Measurements from ENCODE around the gene GCG. TPM values are rescaled to one million over a fixed set of nuclear protein-coding genes. Genes with fewer than 3 reads are reported as not detected.

GCG gene
- not detected for total RNA-seq

GRCh38 chr2:162152147-162152546, at the start of gene GCG:
TSS of gene GCG (minus strand) at chr2:162152247. CDS start at chr2:162149178, 3,069 bp downstream.
- Mint-ChIP-seq H3K27me3 (ENCODE audit: low read depth) (peaks cover 22% of the 10 kb centered on the region), H3K4me3 (no peak within 1 kb of the TSS)

DNA sequence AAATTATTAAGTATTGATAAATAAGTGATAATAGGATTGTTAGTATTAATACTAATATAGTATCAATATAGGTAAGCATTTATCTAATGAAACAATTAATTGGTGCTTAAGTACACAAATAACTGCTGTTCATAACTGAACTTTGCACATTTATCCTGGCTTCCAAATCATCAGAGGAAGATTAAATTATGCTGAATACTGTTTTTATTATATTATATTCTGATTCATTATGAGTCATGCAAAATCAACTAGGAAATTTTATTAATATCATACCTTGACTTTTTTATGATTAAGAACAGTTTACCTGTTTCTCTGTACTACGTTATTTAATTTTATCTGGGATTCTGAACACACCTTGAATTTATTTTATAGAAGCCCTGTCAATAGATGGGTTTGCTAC, 48.6 kb upstream of the GCG start:
- H3K36me3 Mint-ChIP-seq (ENCODE audit: insufficient read depth), result no peaks in the 10 kb centered on the region
- H3K4me1 Mint-ChIP-seq (ENCODE audit: low read depth), result no peaks in the 10 kb centered on the region
- H3K9me3 Mint-ChIP-seq, result no peaks in the 10 kb centered on the region
- DNase-seq, result no peak
- peaks cover 31% of the 10 kb centered on the region for H3K27me3 Mint-ChIP-seq (ENCODE audit: low read depth)
- no peak overlapping the region for H3K4me3 Mint-ChIP-seq
- ATAC-seq, result no peak

More at GRCh38 chr2:162152147-162152546, at the start of gene GCG:
- H3K9me3 Mint-ChIP-seq, result no peaks in the 10 kb centered on the region
- ATAC-seq, result no peak
- no peak for DNase-seq
- H3K4me1 Mint-ChIP-seq (ENCODE audit: low read depth), result peaks cover 3% of the 10 kb centered on the region
- no peaks in the 10 kb centered on the region for H3K36me3 Mint-ChIP-seq (ENCODE audit: insufficient read depth)

GRCh38 chr2:162199913-162200312, 47.9 kb upstream of the GCG start:
- Mint-ChIP-seq H3K27me3 (ENCODE audit: low read depth) (peaks cover 34% of the 10 kb centered on the region), H3K9me3 (no peaks in the 10 kb centered on the region), H3K4me1 (ENCODE audit: low read depth) (no peaks in the 10 kb centered on the region), H3K36me3 (ENCODE audit: insufficient read depth) (no peaks in the 10 kb centered on the region), H3K4me3 (no peak overlapping the region)
- ATAC-seq (no peak), DNase-seq (no peak)

DNA sequence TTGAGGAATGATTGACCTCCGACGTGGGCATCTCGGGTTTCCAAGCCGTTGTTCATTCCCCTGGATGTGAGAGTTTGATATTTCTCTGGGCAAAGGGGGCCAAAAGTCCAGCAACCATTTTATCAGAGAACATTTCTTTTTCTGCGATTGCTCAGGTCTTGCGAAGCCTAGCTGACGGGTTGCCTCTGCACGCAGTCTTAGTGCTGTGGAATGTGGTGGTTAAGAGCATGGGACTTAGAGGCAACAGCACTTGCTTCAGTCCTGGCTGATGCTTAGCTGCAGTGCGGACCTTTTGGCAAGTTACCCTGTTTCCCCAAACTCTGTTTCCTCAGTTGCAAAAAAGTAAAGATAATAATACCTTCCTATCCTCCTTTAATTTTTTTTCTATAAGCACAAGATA, 46.2 kb upstream of the GCG start:
- no peak for DNase-seq
- Mint-ChIP-seq H3K36me3 (ENCODE audit: insufficient read depth) (no peaks in the 10 kb centered on the region), H3K4me3 (no peak overlapping the region), H3K4me1 (ENCODE audit: low read depth) (no peaks in the 10 kb centered on the region), H3K9me3 (no peaks in the 10 kb centered on the region), H3K27me3 (ENCODE audit: low read depth) (peaks cover 35% of the 10 kb centered on the region)
- no peak for ATAC-seq

- Mint-ChIP-seq H3K27me3 (ENCODE audit: low read depth) (peaks cover 42% of the 10 kb centered on the region), H3K9me3 (no peaks in the 10 kb centered on the region), H3K36me3 (ENCODE audit: insufficient read depth) (no peaks in the 10 kb centered on the region), H3K4me1 (ENCODE audit: low read depth) (no peaks in the 10 kb centered on the region), H3K4me3 (no peak overlapping the region)
- ATAC-seq (no peak), DNase-seq (no peak)
Observed at GRCh38 chr2:162197069-162197825, 45.2 kb upstream of the GCG start.

DNA sequence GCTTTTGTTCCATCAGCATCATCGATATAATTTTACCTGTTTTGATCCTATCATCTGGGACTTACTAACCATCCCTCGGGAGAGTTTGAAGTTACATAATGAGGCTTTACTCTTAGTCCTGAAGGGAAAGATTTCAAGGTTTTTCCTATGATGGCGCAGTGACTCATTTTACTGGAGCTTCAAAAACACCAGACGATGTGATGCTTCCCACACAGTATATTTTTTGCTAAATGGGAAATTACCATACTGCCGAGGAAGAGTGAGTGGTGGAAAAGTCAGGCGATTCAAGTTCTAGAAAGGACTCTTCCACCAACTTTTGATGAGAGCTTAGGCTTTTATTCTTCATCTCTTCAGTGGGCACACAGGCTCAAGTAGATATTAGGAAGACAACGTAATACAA, 44.6 kb upstream of the GCG start:
- peaks cover 46% of the 10 kb centered on the region for H3K27me3 Mint-ChIP-seq (ENCODE audit: low read depth)
- H3K4me3 Mint-ChIP-seq, result no peak overlapping the region
- H3K4me1 Mint-ChIP-seq (ENCODE audit: low read depth), result no peaks in the 10 kb centered on the region
- DNase-seq (no peak), ATAC-seq (peak in 1 of 2 donors; percentile 25)
- no peaks in the 10 kb centered on the region for H3K9me3 Mint-ChIP-seq
- H3K36me3 Mint-ChIP-seq (ENCODE audit: insufficient read depth), result no peaks in the 10 kb centered on the region

DNA sequence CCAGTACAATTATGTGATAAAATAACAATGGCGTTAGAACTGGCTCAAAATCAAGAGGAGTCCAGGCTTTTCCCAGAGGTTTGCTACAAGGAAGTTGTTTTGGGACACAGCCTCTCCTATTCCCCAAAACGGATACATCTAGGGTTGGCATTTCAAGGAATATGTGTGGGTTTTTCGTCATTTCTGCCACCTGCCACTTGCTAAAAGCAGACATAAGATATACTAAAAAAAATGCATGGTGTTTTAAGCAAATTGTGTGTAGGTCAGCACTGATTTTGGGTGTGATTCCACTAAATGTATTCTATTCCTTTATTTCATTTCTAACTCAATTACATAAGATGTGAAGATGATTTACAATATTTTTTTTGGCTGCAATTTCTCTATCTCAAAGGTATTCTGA, 36.4 kb upstream of the GCG start:
- no peak for ATAC-seq
- Mint-ChIP-seq H3K27me3 (ENCODE audit: low read depth) (peaks cover 16% of the 10 kb centered on the region), H3K9me3 (no peaks in the 10 kb centered on the region), H3K4me1 (ENCODE audit: low read depth) (no peaks in the 10 kb centered on the region), H3K36me3 (ENCODE audit: insufficient read depth) (no peaks in the 10 kb centered on the region), H3K4me3 (no peak overlapping the region)
- DNase-seq, result no peak

DNA sequence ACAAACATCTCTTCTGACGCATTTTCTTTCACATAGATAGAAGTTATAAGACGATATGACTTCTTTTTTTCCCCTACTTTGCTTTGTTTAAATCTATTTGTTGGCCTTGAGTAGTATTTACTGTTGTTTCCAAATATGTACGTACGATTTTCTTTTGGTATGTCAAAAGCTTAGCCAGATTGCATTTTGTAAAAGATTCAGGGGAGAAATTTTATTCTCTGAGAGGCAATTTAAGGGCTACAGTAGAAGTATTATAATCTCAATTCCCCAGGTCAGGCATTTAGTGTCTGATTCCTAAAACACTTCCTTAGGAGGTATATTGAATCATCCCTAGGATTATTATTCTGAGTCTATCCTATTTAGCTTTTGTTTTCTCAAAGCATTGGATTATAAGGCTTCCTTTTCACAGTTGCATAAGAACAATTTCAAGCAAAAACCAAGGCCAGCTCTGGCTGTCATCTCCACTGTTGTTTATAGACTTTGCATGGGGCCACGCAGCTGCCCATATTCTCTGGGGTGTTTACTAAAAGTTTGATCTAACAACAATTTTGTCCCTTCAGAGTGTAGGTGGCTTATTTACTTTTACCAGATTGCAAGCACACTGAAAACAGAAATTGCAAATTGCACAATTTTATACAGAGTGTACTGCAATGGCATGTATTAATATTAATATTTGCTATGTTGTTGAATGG, 33.6 kb upstream of the GCG start:
- Mint-ChIP-seq H3K36me3 (ENCODE audit: insufficient read depth) (no peaks in the 10 kb centered on the region), H3K27me3 (ENCODE audit: low read depth) (peaks cover 7% of the 10 kb centered on the region), H3K4me1 (ENCODE audit: low read depth) (no peaks in the 10 kb centered on the region), H3K9me3 (no peaks in the 10 kb centered on the region), H3K4me3 (no peak overlapping the region)
- no peak for DNase-seq
- ATAC-seq, result no peak

GRCh38 chr2:162184821-162185450, 32.9 kb upstream of the GCG start:
- Mint-ChIP-seq H3K27me3 (ENCODE audit: low read depth) (peaks cover 8% of the 10 kb centered on the region), H3K36me3 (ENCODE audit: insufficient read depth) (no peaks in the 10 kb centered on the region), H3K4me1 (ENCODE audit: low read depth) (no peaks in the 10 kb centered on the region), H3K9me3 (no peaks in the 10 kb centered on the region), H3K4me3 (no peak overlapping the region)
- DNase-seq (no peak), ATAC-seq (no peak)

GRCh38 chr2:162184359-162184758, 32.3 kb upstream of the GCG start:
- Mint-ChIP-seq H3K9me3 (no peaks in the 10 kb centered on the region), H3K36me3 (ENCODE audit: insufficient read depth) (no peaks in the 10 kb centered on the region), H3K4me1 (ENCODE audit: low read depth) (no peaks in the 10 kb centered on the region), H3K4me3 (no peak overlapping the region), H3K27me3 (ENCODE audit: low read depth) (peaks cover 10% of the 10 kb centered on the region)
- ATAC-seq (no peak), DNase-seq (no peak)

- H3K4me1 Mint-ChIP-seq (ENCODE audit: low read depth), result no peaks in the 10 kb centered on the region
- no peak overlapping the region for H3K4me3 Mint-ChIP-seq
- H3K9me3 Mint-ChIP-seq, result no peaks in the 10 kb centered on the region
- no peaks in the 10 kb centered on the region for H3K36me3 Mint-ChIP-seq (ENCODE audit: insufficient read depth)
- peaks cover 14% of the 10 kb centered on the region for H3K27me3 Mint-ChIP-seq (ENCODE audit: low read depth)
- DNase-seq, result no peak
- no peak for ATAC-seq
Observed at GRCh38 chr2:162182395-162182794, 30.3 kb upstream of the GCG start.

GRCh38 chr2:162177301-162177700, 25.3 kb upstream of the GCG start:
- no peak for ATAC-seq

DNA sequence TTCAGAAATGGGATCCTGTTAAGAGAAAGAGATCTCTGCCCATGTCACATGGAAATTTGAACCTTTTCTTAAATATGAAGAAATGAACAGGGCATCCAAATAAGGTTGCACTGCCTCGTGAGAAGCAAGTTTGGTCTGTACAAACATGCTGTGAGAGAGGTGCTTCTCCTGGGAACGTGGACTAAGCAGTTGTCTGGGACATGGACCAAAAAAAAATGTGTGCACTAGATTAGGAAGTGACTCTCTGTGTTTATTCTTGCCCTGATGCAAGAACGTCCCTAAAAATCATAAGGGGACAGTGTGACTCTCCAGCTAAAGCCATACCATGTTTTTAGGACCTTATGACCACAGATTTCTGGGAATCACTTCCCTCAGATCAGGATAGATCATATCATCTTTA, 23.7 kb upstream of the GCG start:
- Mint-ChIP-seq H3K4me3 (no peak overlapping the region), H3K9me3 (no peaks in the 10 kb centered on the region), H3K36me3 (ENCODE audit: insufficient read depth) (no peaks in the 10 kb centered on the region), H3K4me1 (ENCODE audit: low read depth) (no peaks in the 10 kb centered on the region), H3K27me3 (ENCODE audit: low read depth) (peaks cover 27% of the 10 kb centered on the region)
- DNase-seq (no peak), ATAC-seq (no peak)

More at GRCh38 chr2:162177301-162177700, 25.3 kb upstream of the GCG start:
- Mint-ChIP-seq H3K36me3 (ENCODE audit: insufficient read depth) (no peaks in the 10 kb centered on the region), H3K4me1 (ENCODE audit: low read depth) (no peaks in the 10 kb centered on the region), H3K27me3 (ENCODE audit: low read depth) (peaks cover 31% of the 10 kb centered on the region), H3K9me3 (no peaks in the 10 kb centered on the region), H3K4me3 (no peak overlapping the region)
- no peak for DNase-seq

- no peak for DNase-seq
- no peak overlapping the region for H3K4me3 Mint-ChIP-seq
- no peaks in the 10 kb centered on the region for H3K36me3 Mint-ChIP-seq (ENCODE audit: insufficient read depth)
- no peaks in the 10 kb centered on the region for H3K4me1 Mint-ChIP-seq (ENCODE audit: low read depth)
- ATAC-seq, result no peak
- H3K27me3 Mint-ChIP-seq (ENCODE audit: low read depth), result peaks cover 24% of the 10 kb centered on the region
- H3K9me3 Mint-ChIP-seq, result no peaks in the 10 kb centered on the region
Observed at GRCh38 chr2:162174746-162175145, 22.7 kb upstream of the GCG start.

Data from activated T-cell treated with anti-CD3 and anti-CD28 coated beads, Interleukin-2, amount 50 U/mL, for 4 hours (primary cell).